ENCODE measurements around the gene NAA80. TPM values are rescaled to one million over a fixed set of nuclear protein-coding genes. Genes with fewer than 3 reads are reported as not detected.

NAA80 gene
- total and polyA plus RNA-seq, 2 of the 13 experiments (the other 11 are each of a cell fraction or from before 2014, with no cell fraction given): 3.4 to 8.7 TPM

- TF ChIP-seq SP1 (IDR thresholded peaks at IDR 0.05) (no peak), SP1 (CRISPR knock-in tag; IDR thresholded peaks at IDR 0.05) (peak; percentile 52), SALL1 (CRISPR knock-in tag; IDR thresholded peaks at IDR 0.05) (peak; percentile 74), ZNF407 (CRISPR knock-in tag; IDR thresholded peaks at IDR 0.05; ENCODE audit: not compliant biosample characterization) (peak; percentile 30), ZNF772 (CRISPR knock-in tag; IDR thresholded peaks at IDR 0.05) (peak; percentile 77), ZNF674 (CRISPR knock-in tag; IDR thresholded peaks at IDR 0.05; ENCODE audit: low read depth) (peak; percentile 77; the same call in 1 of the 2 replicates), TBX2 (CRISPR knock-in tag; IDR thresholded peaks at IDR 0.05; ENCODE audit: borderline replicate concordance) (peak; percentile 62), JUND (CRISPR knock-in tag; IDR thresholded peaks at IDR 0.05) (peak; percentile 43; the same call in 1 of the 2 replicates), PAWR (CRISPR knock-in tag; IDR thresholded peaks at IDR 0.05; ENCODE audit: borderline replicate concordance) (no peak), SPEN (CRISPR knock-in tag; IDR thresholded peaks at IDR 0.05; ENCODE audit: low read depth) (peak; percentile 89), HMGXB4 (CRISPR knock-in tag; IDR thresholded peaks at IDR 0.05; ENCODE audit: borderline replicate concordance in 1 of 2, low read depth in 1 of 2) (peak; percentile 79 to 89; a peak in 3 of 4 replicates), TOE1 (CRISPR knock-in tag; IDR thresholded peaks at IDR 0.05) (no peak)
- TF ChIP-seq, protein P1, sequence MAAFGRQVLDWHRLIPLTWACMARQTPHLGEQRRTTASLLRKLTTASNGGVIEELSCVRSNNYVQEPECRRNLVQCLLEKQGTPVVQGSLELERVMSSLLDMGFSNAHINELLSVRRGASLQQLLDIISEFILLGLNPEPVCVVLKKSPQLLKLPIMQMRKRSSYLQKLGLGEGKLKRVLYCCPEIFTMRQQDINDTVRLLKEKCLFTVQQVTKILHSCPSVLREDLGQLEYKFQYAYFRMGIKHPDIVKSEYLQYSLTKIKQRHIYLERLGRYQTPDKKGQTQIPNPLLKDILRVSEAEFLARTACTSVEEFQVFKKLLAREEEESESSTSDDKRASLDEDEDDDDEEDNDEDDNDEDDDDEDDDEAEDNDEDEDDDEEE (CRISPR knock-in tag; IDR thresholded peaks at IDR 0.05): peak; percentile 91
- TF ChIP-seq, protein P2, sequence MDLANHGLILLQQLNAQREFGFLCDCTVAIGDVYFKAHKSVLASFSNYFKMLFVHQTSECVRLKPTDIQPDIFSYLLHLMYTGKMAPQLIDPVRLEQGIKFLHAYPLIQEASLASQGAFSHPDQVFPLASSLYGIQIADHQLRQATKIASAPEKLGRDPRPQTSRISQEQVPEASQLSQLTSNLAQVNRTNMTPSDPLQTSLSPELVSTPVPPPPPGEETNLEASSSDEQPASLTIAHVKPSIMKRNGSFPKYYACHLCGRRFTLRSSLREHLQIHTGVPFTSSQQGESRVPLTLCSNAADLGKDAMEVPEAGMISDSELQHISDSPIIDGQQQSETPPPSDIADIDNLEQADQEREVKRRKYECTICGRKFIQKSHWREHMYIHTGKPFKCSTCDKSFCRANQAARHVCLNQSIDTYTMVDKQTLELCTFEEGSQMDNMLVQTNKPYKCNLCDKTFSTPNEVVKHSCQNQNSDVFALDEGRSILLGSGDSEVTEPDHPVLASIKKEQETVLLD (CRISPR knock-in tag; IDR thresholded peaks at IDR 0.05; ENCODE audit: low read depth): peak; percentile 95
Measured at GRCh38 chr3:50337175-50337861, 38.1 kb upstream of the NAA80 start (continued).
